NT2/D1 (cell line): Measurements from ENCODE around the gene METTL27.

Source experiments
- DNase-seq: peaks from one replicate; pipeline ENCODE4 v3.0.0-alpha.2; 2011; ENCODE audit warnings: low read depth, low spot score
- H3K27me3 ChIP-seq: 2 replicates; pipeline ENCODE4 v1.6.0; 2011; ENCODE audit warnings: mild to moderate bottlenecking; ENCODE audit not compliant: insufficient read length, insufficient read depth
- H3K36me3 ChIP-seq: 2 replicates; pipeline ENCODE4 v1.6.1; 2011; ENCODE audit warnings: mild to moderate bottlenecking, low read length, mixed read lengths; ENCODE audit not compliant: insufficient read depth, insufficient read length
- H3K4me1 ChIP-seq: 2 replicates; pipeline ENCODE4 v1.5.1; 2011; ENCODE audit not compliant: insufficient read depth, insufficient read length
- H3K4me3 ChIP-seq: 2 replicates; pipeline ENCODE4 v1.5.1; 2011; ENCODE audit warnings: low read depth; ENCODE audit not compliant: insufficient read length
- H3K9ac ChIP-seq: 2 replicates; pipeline ENCODE4 v1.6.0; 2011; ENCODE audit warnings: low read depth; ENCODE audit not compliant: insufficient read length
- H3K9me3 ChIP-seq: 2 replicates; pipeline ENCODE4 v1.5.1; 2011; ENCODE audit warnings: mild to moderate bottlenecking, low read length; ENCODE audit not compliant: insufficient read depth
- SUZ12 ChIP-seq: IDR thresholded peaks from 2 replicates; pipeline ENCODE4 v1.6.1; 2011; ENCODE audit not compliant: insufficient read length, insufficient read depth; ENCODE audit errors: extremely low read depth
- YY1 ChIP-seq: IDR thresholded peaks from 2 replicates; pipeline ENCODE4 v1.6.1; 2011; ENCODE audit not compliant: insufficient read length, insufficient read depth
- ZNF274 ChIP-seq: IDR thresholded peaks from 2 replicates; pipeline ENCODE4 v1.6.1; 2011; ENCODE audit warnings: mild to moderate bottlenecking, low read depth, low read length

METTL27 gene

GRCh38 chr7:73831834-73832651 lies 10.3 kb downstream of the METTL27 start:
- Histone ChIP-seq H3K9me3 (no peaks in the 10 kb centered on the region; the same call in 1 of the 2 replicates), H3K27me3 (no peaks in the 10 kb centered on the region), H3K36me3 (no peaks in the 10 kb centered on the region), H3K4me1 (peaks cover 23% of the 10 kb centered on the region), H3K9ac (peak overlapping the region; percentile 26), H3K4me3 (peak overlapping the region; percentile 5)
- TF ChIP-seq YY1 = no peak
- no peak for TF ChIP-seq ZNF274
- DNase-seq = no peak

GRCh38 chr7:73831584-73831833 lies 10.8 kb downstream of the METTL27 start:
- Histone ChIP-seq H3K4me1 (peaks cover 23% of the 10 kb centered on the region), H3K9me3 (no peaks in the 10 kb centered on the region; the same call in 1 of the 2 replicates), H3K27me3 (no peaks in the 10 kb centered on the region), H3K9ac (peak overlapping the region; percentile 16), H3K36me3 (no peaks in the 10 kb centered on the region), H3K4me3 (peak overlapping the region; percentile 5)
- TF ChIP-seq SUZ12 (no peak), YY1 (no peak), ZNF274 (no peak)
- no peak for DNase-seq

- H3K9me3 ChIP-seq = no peaks in the 10 kb centered on the region; the same call in 1 of the 2 replicates
- TF ChIP-seq SUZ12 = no peak
- TF ChIP-seq YY1 = no peak
- no peak for TF ChIP-seq ZNF274
- peak within 1 kb of the TSS; percentile 16 for H3K9ac ChIP-seq
- no peak for DNase-seq
- no peaks in the 10 kb centered on the region for H3K36me3 ChIP-seq
- peak within 1 kb of the TSS; percentile 5 for H3K4me3 ChIP-seq
- H3K4me1 ChIP-seq = peaks cover 23% of the 10 kb centered on the region
- no peaks in the 10 kb centered on the region for H3K27me3 ChIP-seq
Observed at GRCh38 chr7:73830681-73831583, 11.4 kb downstream of the METTL27 start, which contains the start of gene CLDN4. TSS of gene CLDN4 (plus strand) at chr7:73830996. CDS start at chr7:73831202, 206 bp downstream.

- H3K9ac ChIP-seq = no peak overlapping the region
- H3K4me3 ChIP-seq = no peak overlapping the region
- H3K9me3 ChIP-seq = no peaks in the 10 kb centered on the region; the same call in 1 of the 2 replicates
- DNase-seq = no peak
- peaks cover 23% of the 10 kb centered on the region for H3K4me1 ChIP-seq
- no peaks in the 10 kb centered on the region for H3K36me3 ChIP-seq
- TF ChIP-seq YY1 (no peak), ZNF274 (no peak), SUZ12 (no peak)
- H3K27me3 ChIP-seq = no peaks in the 10 kb centered on the region
Observed at GRCh38 chr7:73829921-73830680, 12.2 kb downstream of the METTL27 start.

- Histone ChIP-seq H3K9ac (no peak overlapping the region), H3K36me3 (no peaks in the 10 kb centered on the region), H3K4me1 (peaks cover 23% of the 10 kb centered on the region), H3K4me3 (no peak overlapping the region), H3K9me3 (no peaks in the 10 kb centered on the region; the same call in 1 of the 2 replicates), H3K27me3 (no peaks in the 10 kb centered on the region)
- no peak for DNase-seq
- TF ChIP-seq ZNF274 (no peak), YY1 (no peak), SUZ12 (no peak)
Observed at GRCh38 chr7:73829505-73829904, 12.8 kb downstream of the METTL27 start.

- Histone ChIP-seq H3K4me3 (no peak overlapping the region), H3K9me3 (no peaks in the 10 kb centered on the region), H3K36me3 (no peaks in the 10 kb centered on the region), H3K9ac (no peak overlapping the region), H3K27me3 (no peaks in the 10 kb centered on the region), H3K4me1 (peaks cover 23% of the 10 kb centered on the region)
- no peak for TF ChIP-seq YY1
- no peak for TF ChIP-seq ZNF274
- no peak for TF ChIP-seq SUZ12
- DNase-seq = no peak
Observed at GRCh38 chr7:73828972-73829371, 13.3 kb downstream of the METTL27 start.
